GM10248 (cell line): ENCODE results near the gene GCK.

Source experiments
- CTCF ChIA-PET: fragments of 300-600 bp; sonication (Branson Sonifier 250); formaldehyde crosslinking; extraction: SDS; loops from one replicate; lab custom pipeline; 2021; ENCODE audit warnings: antibody characterized with exemption; lab: Yijun Ruan, JAX
- POLR2A ChIA-PET: fragments of 350-650 bp; sonication (Branson Sonifier 250); formaldehyde crosslinking; extraction: SDS; loops from one replicate; lab custom pipeline; 2020; ENCODE audit warnings: antibody characterized with exemption; lab: Yijun Ruan, JAX
- DNase-seq: peaks from one replicate; pipeline ENCODE4 v3.0.0; 2012; ENCODE audit errors: extremely low spot score
- CTCF ChIP-seq: IDR thresholded peaks from 2 replicates; pipeline ENCODE4 v1.5.1; 2012; ENCODE audit warnings: mild to moderate bottlenecking, low read depth; ENCODE audit errors: extremely low read depth, missing control alignments, control extremely low read depth

Gene GCK

GRCh38 chr7:44112231-44112996 lies 76.8 kb downstream of the GCK start:
- ChIA-PET POLR2A (no interaction called here), CTCF (interaction anchor here (0.9 kb wide), 1 partner anchor 14 kb away, joined by 3 read pairs; no protein-coding TSS in a partner anchor)
- DNase-seq = no peak
- TF ChIP-seq CTCF = no peak

GRCh38 chr7:44111761-44112160 lies 77.5 kb downstream of the GCK start:
- DNase-seq = no peak
- POLR2A ChIA-PET = no interaction called here
- CTCF ChIA-PET = interaction anchor here (0.9 to 1.5 kb wide), 2 partner anchors 10 to 14 kb away, joined by 3 to 4 read pairs; no protein-coding TSS in a partner anchor
- no peak for TF ChIP-seq CTCF

GRCh38 chr7:44110719-44111635 lies 78.3 kb downstream of the GCK start:
- POLR2A ChIA-PET = interaction anchor here (0.9 kb wide), 1 partner anchor 12 kb away, joined by 3 read pairs; the partner anchor contains the start of gene POLD2
- no peak for DNase-seq
- CTCF ChIA-PET = interaction anchor here (1.3 to 2.0 kb wide), 3 partner anchors 10 to 26 kb away, joined by 3 to 7 read pairs (median 4); no protein-coding TSS in a partner anchor

GRCh38 chr7:44109991-44110390 lies 79.2 kb downstream of the GCK start:
- no peak for TF ChIP-seq CTCF
- ChIA-PET POLR2A (no interaction called here), CTCF (interaction anchor here (1.0 to 2.0 kb wide), 3 partner anchors 12 to 132 kb away, joined by 3 to 7 read pairs (median 3); no protein-coding TSS in a partner anchor)
- no peak for DNase-seq

More at GRCh38 chr7:44110719-44111635, 78.3 kb downstream of the GCK start:
- TF ChIP-seq CTCF = no peak

- TF ChIP-seq CTCF = no peak
- CTCF ChIA-PET = interaction anchor here (1.0 kb wide), 1 partner anchor 133 kb away, joined by 3 read pairs; no protein-coding TSS in a partner anchor
- POLR2A ChIA-PET = no interaction called here
- DNase-seq = no peak
Measured at GRCh38 chr7:44108768-44109750, 80.2 kb downstream of the GCK start.
